ENCODE measurements around the gene TRIM14. TPM values are rescaled to one million over a fixed set of nuclear protein-coding genes. Genes with fewer than 3 reads are reported as not detected.

TRIM14 gene
- total RNA-seq, 2 donors from 2014 or later: 1.8 to 2.0 TPM

Other genes with a start within 250 kb of the TRIM14 start
- gene TRMO, start 196.7 kb downstream of the TRIM14 start, total RNA-seq: 10 to 100 TPM; 13.9 to 14.5 TPM
- gene HEMGN, start 181.1 kb downstream of the TRIM14 start, total RNA-seq: under 1 TPM; 0.31 to 0.63 TPM
- 10 to 100 TPM; 19.5 to 26.8 TPM for gene ANP32B, start 135.9 kb downstream of the TRIM14 start, total RNA-seq
- gene NANS, start 62.5 kb downstream of the TRIM14 start, total RNA-seq: 10 to 100 TPM; 27.4 to 35.5 TPM
- gene CORO2A, start 73.4 kb upstream of the TRIM14 start, total RNA-seq: under 1 TPM; 0.39 to 0.44 TPM
- gene TBC1D2, start 136.4 kb upstream of the TRIM14 start, total RNA-seq: 1 to 10 TPM; 2.6 to 4.6 TPM

Measured in right atrium auricular region (tissue), 2 donors.